ENCODE measurements around the gene ANKRD6.

GRCh38 chr6:89667872-89668556 is 235.1 kb downstream of the ANKRD6 start:
- no peak for TF ChIP-seq CTCF (IDR thresholded peaks at IDR 0.05 in 4 of 5, conservative IDR thresholded peaks at IDR 0.05 in 1 of 5)
- no peak for TF ChIP-seq POLR2A (IDR thresholded peaks at IDR 0.05)
